GM19324 (cell line): ENCODE data around the gene APBB1.

Experiments
- ATAC-seq: cut with Tn5 transposase; IDR thresholded peaks from one replicate; pipeline ENCODE4 v1.9.1; 2021; ENCODE audit warnings: mild to moderate bottlenecking, moderate library complexity; ENCODE audit not compliant: unreplicated experiment, low FRiP score

APBB1 gene

DNA sequence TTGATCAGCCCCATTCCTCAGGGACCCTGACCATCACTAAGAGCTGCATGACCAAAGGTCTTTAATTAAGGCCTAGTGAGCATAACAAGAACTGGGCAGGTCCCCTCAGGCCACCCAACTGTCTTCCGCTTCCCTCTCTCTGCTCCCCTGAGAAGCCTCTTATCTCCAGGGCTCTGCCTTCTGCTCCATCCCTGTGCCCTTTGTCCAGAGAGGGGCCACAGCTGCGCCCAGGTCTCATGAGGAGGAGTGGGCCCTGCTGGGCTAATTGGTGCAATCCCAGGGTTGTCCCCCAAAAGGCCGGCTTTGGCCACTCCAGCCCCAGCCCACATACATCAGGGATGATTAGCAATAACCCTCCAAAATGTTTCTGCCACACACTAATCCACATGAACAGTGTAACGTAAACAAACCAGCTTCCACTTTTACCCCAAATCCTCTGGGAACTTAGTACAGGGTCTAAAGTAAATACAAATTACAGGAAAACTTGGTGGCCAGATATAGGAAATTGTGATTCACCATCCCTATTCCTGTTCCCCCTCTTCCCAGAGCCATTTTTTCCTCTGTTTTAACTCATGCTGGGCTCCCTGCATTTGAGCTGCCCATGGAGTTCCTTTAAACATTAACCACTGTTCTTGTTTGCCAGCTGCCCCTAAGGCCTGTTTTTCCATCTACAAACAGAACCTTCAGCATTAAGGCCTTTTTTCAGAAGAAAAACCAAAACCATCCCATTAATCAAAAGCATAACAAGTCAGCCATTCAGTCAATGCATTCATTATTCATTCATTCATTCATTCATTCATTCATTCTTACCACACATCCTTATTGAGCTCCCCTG, 64.0 kb downstream of the APBB1 start:
- no peak for ATAC-seq

DNA sequence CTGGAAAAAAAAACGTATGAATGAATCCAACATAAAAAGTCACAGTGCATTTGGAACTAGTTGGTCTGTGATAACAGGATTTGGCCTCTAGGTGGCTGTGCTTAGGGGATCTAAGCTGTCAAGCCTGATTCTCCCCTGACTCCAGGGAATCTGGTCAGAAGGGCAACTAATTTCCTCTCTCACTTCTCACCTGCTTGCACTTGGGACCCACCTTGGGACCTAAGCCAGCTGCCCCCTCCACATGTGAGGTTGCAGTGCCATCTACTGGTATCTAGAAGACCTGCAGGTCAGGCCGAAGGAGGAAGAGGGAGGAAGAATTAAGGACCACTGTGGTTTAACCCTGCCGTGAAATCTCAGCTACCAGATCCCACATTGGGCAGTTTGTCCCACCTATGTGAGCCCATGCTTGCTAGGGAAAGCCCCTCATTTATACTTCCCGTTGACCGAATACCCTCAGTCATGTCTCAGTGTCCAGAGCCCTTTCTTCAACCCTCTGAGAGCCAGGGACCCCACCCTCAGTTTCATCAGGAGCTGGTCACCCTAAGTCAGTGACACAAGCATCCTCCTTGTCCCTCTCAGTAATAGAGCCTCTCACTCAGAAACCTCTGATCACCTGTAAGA, 65.4 kb downstream of the APBB1 start:
- peak; percentile 78 for ATAC-seq

DNA sequence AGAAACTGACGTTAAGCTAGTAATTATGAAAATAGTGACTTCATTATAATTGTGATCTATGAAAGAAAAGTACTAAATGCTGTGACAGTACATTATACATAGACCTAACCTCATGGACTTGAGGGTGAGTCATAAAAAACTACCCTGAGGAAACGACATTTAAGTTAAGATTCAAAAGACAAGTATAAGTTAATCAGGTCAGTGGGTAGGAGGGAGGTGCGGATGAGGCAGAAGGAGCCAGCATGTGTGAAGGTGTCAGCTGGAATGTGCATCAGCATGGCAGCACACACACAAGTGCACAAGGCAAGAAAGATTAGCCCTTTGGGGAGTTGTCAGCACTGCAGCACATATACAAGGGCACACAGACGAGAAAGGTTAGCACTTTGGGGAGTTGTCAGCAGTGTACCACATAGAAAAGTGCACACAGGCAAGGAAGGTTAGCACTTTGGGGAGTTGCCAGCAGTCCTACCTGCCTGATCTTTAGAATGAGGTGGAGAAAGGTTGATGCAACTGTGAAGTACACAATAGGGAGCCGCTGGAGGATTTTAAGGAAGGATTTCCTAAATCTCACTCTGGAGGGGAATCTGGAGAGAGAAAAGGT, 67.0 kb downstream of the APBB1 start:
- ATAC-seq, result no peak

DNA sequence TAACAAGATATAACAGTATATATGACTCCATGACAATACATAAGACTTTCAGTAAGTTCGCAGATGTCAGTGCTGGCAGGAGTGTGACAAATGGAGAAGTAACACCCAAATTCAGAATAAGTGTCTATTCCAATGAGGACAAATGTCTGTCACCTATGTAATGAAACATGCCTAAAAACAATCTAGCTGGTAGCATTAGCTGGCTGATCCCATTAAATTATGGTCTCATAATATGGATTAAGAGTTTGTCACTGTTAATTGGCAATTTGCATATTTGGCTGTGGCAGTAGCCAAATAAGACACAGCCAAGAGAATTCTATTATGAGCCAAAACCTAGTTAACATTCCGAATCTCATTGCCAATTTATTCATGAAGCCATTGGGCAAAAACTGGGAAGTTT, 68.4 kb downstream of the APBB1 start:
- ATAC-seq, result no peak

DNA sequence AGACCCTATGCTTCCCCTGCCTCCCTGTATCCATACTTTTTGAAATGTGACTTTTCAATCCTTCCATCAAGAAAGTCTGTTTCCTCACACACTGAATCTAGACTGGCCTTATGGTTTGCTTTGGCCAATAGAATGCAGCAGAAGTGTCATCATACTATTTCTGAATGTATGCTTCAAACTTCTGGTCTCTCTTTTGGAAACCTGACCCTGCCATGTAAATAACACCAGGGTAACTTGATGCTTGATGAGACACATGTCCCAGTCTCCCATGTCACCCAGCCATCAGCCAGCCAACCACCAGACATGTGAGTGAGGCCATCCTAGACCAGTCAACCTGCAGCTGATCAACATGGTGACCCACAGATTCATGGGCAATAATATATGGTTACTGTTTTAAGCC, 68.9 kb downstream of the APBB1 start:
- no peak for ATAC-seq

DNA sequence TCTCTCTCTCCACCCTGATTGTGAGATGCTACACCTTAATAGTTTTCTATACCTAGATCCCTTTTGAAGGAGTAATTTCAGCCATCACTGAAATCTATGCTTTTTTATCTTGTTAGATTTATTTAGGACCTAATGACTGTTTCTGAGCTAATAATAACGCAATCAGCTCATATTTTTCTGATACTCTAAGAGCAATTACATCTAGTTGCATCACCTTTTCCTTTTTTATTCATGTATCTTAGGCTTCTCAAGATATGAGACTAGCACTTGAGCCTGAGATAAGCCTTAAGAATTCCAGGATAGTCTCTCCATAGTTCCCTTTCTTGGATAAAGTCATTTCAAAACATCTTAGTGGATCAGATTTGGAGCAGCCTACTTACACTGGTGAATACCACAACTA, 73.5 kb downstream of the APBB1 start:
- ATAC-seq, result no peak
